Calu3 (cell line): ENCODE results near the gene THADA. TPM values are rescaled to one million over a fixed set of nuclear protein-coding genes. Genes with fewer than 3 reads are reported as not detected.

ENCODE experiments used
- BruUV-seq: library from RNA; stranded (reverse); fragments of 400-500 nt; replicated peaks from 2 replicates; lab custom pipeline; 2021; lab: Mats Ljungman, UMichigan
- CTCF ChIA-PET: fragments of 300-600 bp; sonication (Branson Sonifier 250); formaldehyde crosslinking; loops from one replicate; lab custom pipeline; 2022; ENCODE audit warnings: antibody characterized with exemption; lab: Charles Lee
- DNase-seq: peaks from one replicate; pipeline ENCODE4 v3.0.0; 2022
- H3K27ac Mint-ChIP-seq: one replicate; pipeline ENCODE4 v1.8.0; 2022; ENCODE audit warnings: mixed read lengths; ENCODE audit not compliant: unreplicated experiment
- H3K27me3 Mint-ChIP-seq: one replicate; pipeline ENCODE4 v1.8.0; 2022; ENCODE audit warnings: mixed read lengths; ENCODE audit not compliant: unreplicated experiment
- H3K36me3 Mint-ChIP-seq: one replicate; pipeline ENCODE4 v1.8.0; 2022; ENCODE audit warnings: mild to moderate bottlenecking, moderate library complexity, mixed read lengths; ENCODE audit not compliant: insufficient read depth, unreplicated experiment
- H3K4me1 Mint-ChIP-seq: one replicate; pipeline ENCODE4 v1.8.0; 2022; ENCODE audit warnings: mild to moderate bottlenecking, low read depth, mixed read lengths; ENCODE audit not compliant: unreplicated experiment
- H3K4me3 Mint-ChIP-seq: one replicate; pipeline ENCODE4 v1.8.0; 2022; ENCODE audit warnings: mild to moderate bottlenecking, low read depth, moderate library complexity, mixed read lengths; ENCODE audit not compliant: unreplicated experiment
- H3K9me3 Mint-ChIP-seq: one replicate; pipeline ENCODE4 v1.8.0; 2022; ENCODE audit warnings: low read depth, mixed read lengths; ENCODE audit not compliant: unreplicated experiment
- intact Hi-C: fragments of 100-400 bp; cut with micrococcal nuclease; formaldehyde crosslinking; loops from one replicate; pipeline ENCODE4 v1.10.0; 2022; ENCODE audit not compliant: unreplicated experiment
- total RNA-seq: library from RNA; stranded (reverse); gene quantifications from 2 replicates; pipeline ENCODE4 v1.2.3, GENCODE V29; 2022
- TF ChIP-seq, protein P1 (sequence below): fragments of 200-600 bp; IDR thresholded peaks from one replicate; pipeline ENCODE4 v1.8.0; 2022; ENCODE audit warnings: antibody characterized with exemption; ENCODE audit not compliant: unreplicated experiment

Gene THADA
- total RNA-seq, 1 experiment from 2014 or later: 35.5 TPM

DNA sequence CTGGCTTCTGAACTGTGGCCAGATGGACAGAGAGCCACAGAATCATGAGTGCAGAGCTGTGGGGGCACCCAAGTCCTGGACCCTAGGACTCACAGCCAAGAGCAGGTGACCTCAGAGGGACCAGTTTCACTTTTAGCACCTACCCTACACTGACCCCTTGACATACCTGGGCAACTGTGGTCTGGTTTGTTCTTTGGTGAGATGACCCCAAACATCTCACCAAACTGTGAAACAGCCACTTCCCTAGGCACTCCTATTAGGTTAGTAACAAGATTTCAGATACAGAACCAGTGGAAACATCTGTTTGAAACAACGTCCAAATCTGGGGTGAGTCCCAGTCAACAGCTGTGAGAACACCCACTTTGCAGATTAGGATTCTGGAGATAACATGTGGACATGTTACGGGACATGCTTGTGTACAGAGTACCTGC lies 367.5 kb downstream of the THADA start:
- peaks cover 24% of the 10 kb centered on the region for H3K4me1 Mint-ChIP-seq
- no peaks in the 10 kb centered on the region for H3K27me3 Mint-ChIP-seq
- DNase-seq: no peak
- no peak overlapping the region for H3K27ac Mint-ChIP-seq
- TSS peak; percentile 29 for BruUV-seq
- peaks cover 79% of the 10 kb centered on the region for H3K36me3 Mint-ChIP-seq
- intact Hi-C loops: loop anchor here (2.0 kb wide), 4 partner anchors 98 to 400 kb away; no protein-coding TSS in a partner anchor
- TF ChIP-seq, protein P1, sequence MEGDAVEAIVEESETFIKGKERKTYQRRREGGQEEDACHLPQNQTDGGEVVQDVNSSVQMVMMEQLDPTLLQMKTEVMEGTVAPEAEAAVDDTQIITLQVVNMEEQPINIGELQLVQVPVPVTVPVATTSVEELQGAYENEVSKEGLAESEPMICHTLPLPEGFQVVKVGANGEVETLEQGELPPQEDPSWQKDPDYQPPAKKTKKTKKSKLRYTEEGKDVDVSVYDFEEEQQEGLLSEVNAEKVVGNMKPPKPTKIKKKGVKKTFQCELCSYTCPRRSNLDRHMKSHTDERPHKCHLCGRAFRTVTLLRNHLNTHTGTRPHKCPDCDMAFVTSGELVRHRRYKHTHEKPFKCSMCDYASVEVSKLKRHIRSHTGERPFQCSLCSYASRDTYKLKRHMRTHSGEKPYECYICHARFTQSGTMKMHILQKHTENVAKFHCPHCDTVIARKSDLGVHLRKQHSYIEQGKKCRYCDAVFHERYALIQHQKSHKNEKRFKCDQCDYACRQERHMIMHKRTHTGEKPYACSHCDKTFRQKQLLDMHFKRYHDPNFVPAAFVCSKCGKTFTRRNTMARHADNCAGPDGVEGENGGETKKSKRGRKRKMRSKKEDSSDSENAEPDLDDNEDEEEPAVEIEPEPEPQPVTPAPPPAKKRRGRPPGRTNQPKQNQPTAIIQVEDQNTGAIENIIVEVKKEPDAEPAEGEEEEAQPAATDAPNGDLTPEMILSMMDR: no peak
- CTCF ChIA-PET: interaction anchor here (0.6 to 2.2 kb wide), 7 partner anchors 204 to 530 kb away, joined by 3 to 9 read pairs (median 3); no protein-coding TSS in a partner anchor
- H3K9me3 Mint-ChIP-seq: no peaks in the 10 kb centered on the region
- peak overlapping the region; percentile 98 for H3K4me3 Mint-ChIP-seq

DNA sequence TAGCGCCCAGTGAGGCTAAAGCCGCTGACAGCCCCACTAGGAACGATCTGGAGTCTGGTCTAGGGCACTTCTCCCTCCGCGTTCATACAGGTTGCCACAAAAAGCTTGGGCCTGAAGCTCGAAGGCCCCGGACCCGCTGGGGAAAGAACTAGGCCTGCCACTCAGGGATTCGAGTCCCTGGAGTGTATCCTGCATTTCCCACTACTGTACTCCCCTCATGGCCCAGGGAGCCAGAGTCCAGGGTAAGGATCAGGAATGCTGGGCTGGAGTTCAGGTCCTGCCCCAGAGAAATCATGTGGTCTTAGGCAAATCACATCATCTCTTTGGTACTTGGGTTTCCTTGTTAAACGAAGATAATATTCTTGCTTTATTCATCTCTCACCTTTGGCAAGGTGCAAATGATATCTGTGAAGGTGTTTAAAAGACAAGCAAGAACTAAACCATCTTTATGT lies 368.0 kb downstream of the THADA start:
- Mint-ChIP-seq H3K27ac (peak overlapping the region; percentile 94), H3K4me3 (peak overlapping the region; percentile 98), H3K4me1 (peaks cover 24% of the 10 kb centered on the region), H3K9me3 (no peaks in the 10 kb centered on the region), H3K36me3 (peaks cover 83% of the 10 kb centered on the region), H3K27me3 (no peaks in the 10 kb centered on the region)
- TF ChIP-seq, protein P1: no peak
- intact Hi-C loops: loop anchor here (2.0 kb wide), 4 partner anchors 97 to 399 kb away; no protein-coding TSS in a partner anchor
- CTCF ChIA-PET: interaction anchor here (0.9 to 2.2 kb wide), 6 partner anchors 12 to 368 kb away, joined by 3 to 9 read pairs (median 4); no protein-coding TSS in a partner anchor
- BruUV-seq: no TSS peak
- DNase-seq: no peak

- Mint-ChIP-seq H3K27ac (peak overlapping the region; percentile 94), H3K27me3 (no peaks in the 10 kb centered on the region), H3K36me3 (peaks cover 83% of the 10 kb centered on the region), H3K9me3 (no peaks in the 10 kb centered on the region), H3K4me3 (peak overlapping the region; percentile 98), H3K4me1 (peaks cover 24% of the 10 kb centered on the region)
- CTCF ChIA-PET: interaction anchor here (0.6 to 2.2 kb wide), 17 partner anchors 13 to 399 kb away, joined by 3 to 11 read pairs (median 4); no protein-coding TSS in a partner anchor
- BruUV-seq: no TSS peak
- TF ChIP-seq, protein P1: no peak
- peak; percentile 87 for DNase-seq
- intact Hi-C loops: loop anchor here (1.0 kb wide), 1 partner anchor 257 kb away; no protein-coding TSS in a partner anchor
Measured at GRCh38 chr2:43226955-43227829, 368.6 kb downstream of the THADA start.

DNA sequence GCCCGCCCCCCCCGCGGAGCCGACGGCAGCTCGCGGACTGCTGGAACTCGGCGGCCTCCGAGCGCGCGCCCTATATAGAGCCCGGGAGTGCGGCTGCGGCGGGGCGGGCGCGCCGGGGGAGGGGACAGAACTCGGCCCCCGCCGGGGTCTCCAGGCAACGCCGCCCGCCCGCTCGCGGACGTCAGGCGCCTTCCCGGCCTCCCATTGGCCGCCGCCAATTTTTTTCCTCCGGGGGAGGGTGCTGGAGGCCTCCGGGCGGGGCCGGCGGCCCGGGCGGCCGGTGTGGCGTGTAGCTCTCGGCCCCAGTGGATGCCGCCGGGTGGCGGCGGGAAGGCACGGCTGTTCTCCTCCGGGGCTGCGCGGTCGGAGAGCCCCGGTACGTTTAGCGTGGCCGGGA lies 369.3 kb downstream of the THADA start, which contains the start of gene ZFP36L2:
Gene ZFP36L2 (minus strand): TSS at position 49 of the 397 bp plus-strand sequence. CDS start 291 bp downstream, outside the sequence.
- Mint-ChIP-seq H3K27ac (peak within 1 kb of the TSS; percentile 94), H3K36me3 (peaks cover 84% of the 10 kb centered on the region), H3K27me3 (no peaks in the 10 kb centered on the region), H3K4me3 (peak within 1 kb of the TSS; percentile 98), H3K9me3 (no peaks in the 10 kb centered on the region), H3K4me1 (peaks cover 26% of the 10 kb centered on the region)
- peak; percentile 98 for DNase-seq
- CTCF ChIA-PET: interaction anchor here (0.6 to 2.2 kb wide), 17 partner anchors 14 to 399 kb away, joined by 3 to 11 read pairs (median 4); no protein-coding TSS in a partner anchor
- TF ChIP-seq, protein P1: no peak
- intact Hi-C loops: loop anchor here (1.0 kb wide), 1 partner anchor 258 kb away; no protein-coding TSS in a partner anchor
- no TSS peak for BruUV-seq
